B cell (primary cell): ENCODE measurements around the gene RAB10. TPM values are rescaled to one million over a fixed set of nuclear protein-coding genes. Genes with fewer than 3 reads are reported as not detected.

Experiments used
- ATAC-seq: fragments of 200-7000 bp; cut with Tn5 transposase; one replicate; pipeline ENCODE4 v1.10.0; 2021; ENCODE audit warnings: low read depth, mild to moderate bottlenecking, moderate number of reproducible peaks, moderate library complexity
- CTCF ChIA-PET: fragments of 350-600 bp; sonication (Branson Sonifier 250); formaldehyde crosslinking; loops from one replicate; lab custom pipeline; 2021; ENCODE audit warnings: antibody characterized with exemption, inconsistent platforms; lab: Charles Lee
- POLR2A ChIA-PET: fragments of 350-600 bp; sonication (Branson Sonifier 250); formaldehyde crosslinking; loops from one replicate; lab custom pipeline; 2021; ENCODE audit warnings: antibody characterized with exemption; lab: Charles Lee
- DNase-seq: peaks from one replicate; pipeline ENCODE4 v3.0.0; 2013
- H2AFZ ChIP-seq: 2 replicates; pipeline ENCODE4 v1.6.1; 2012; ENCODE audit warnings: mild to moderate bottlenecking, low read depth, low read length; ENCODE audit not compliant: insufficient read depth, poor library complexity, severe bottlenecking
- H3K27ac ChIP-seq, 2 donors: 1 replicate in 1 of 2; 2 replicates in 1 of 2; pipeline ENCODE4 v1.5.1; 2012 to 2013; ENCODE audit warnings: low read length in 2 of 2, mild to moderate bottlenecking in 2 of 2, moderate library complexity in 1 of 2
- H3K27me3 ChIP-seq, 4 experiments: fragments of 200-600 bp in 1 of 4; sonication (generic) in 1 of 4; replicated peaks in 1 of 4; 1 replicate in 2 of 4; 2 replicates in 2 of 4; pipeline versions ENCODE4 v1.6.1 to v1.7.0; 2013 to 2016; ENCODE audit warnings: low read length in 3 of 4, mild to moderate bottlenecking in 2 of 4, mixed read lengths in 1 of 4, moderate library complexity in 1 of 4; ENCODE audit not compliant: insufficient read depth in 4 of 4, control insufficient read depth in 3 of 4; ENCODE audit errors: control extremely low read depth in 1 of 4
- H3K36me3 ChIP-seq, 2 experiments: replicated peaks in 1 of 2; 1 replicate in 1 of 2; 2 replicates in 1 of 2; pipeline versions ENCODE4 v1.6.1 to v1.7.1; 2013; ENCODE audit warnings: low read length in 1 of 2; ENCODE audit not compliant: insufficient read depth in 2 of 2, control insufficient read depth in 1 of 2; ENCODE audit errors: control extremely low read depth in 1 of 2, extremely low read depth in 1 of 2
- H3K4me1 ChIP-seq, 2 donors: fragments of 200-600 bp in 1 of 2; sonication (generic) in 1 of 2; 1 replicate in 1 of 2; 2 replicates in 1 of 2; pipeline versions ENCODE4 v1.5.1 to v1.6.1; 2013 to 2017; ENCODE audit warnings: low read length in 2 of 2; ENCODE audit not compliant: control insufficient read depth in 2 of 2, insufficient read depth in 2 of 2
- H3K4me2 ChIP-seq: replicated peaks from 2 replicates; pipeline ENCODE3; 2012; ENCODE audit warnings: mild to moderate bottlenecking, low read depth, low read length; ENCODE audit not compliant: poor library complexity, severe bottlenecking
- H3K4me3 ChIP-seq, 5 experiments: fragments of 200-600 bp in 1 of 5; sonication (generic) in 1 of 5; 1 replicate in 3 of 5; 2 replicates in 2 of 5; pipeline versions ENCODE4 v1.5.1 to v1.7.0; 2011 to 2016; ENCODE audit warnings: low read length in 4 of 5, mild to moderate bottlenecking in 4 of 5, low read depth in 2 of 5, control low read depth in 1 of 5, moderate library complexity in 1 of 5; ENCODE audit not compliant: insufficient read depth in 1 of 5; ENCODE audit errors: control extremely low read depth in 1 of 5, extremely low read depth in 1 of 5
- H3K79me2 ChIP-seq: fragments of 200-600 bp; sonication (generic); one replicate; pipeline ENCODE4 v1.6.0; 2016; ENCODE audit warnings: low read length; ENCODE audit not compliant: control insufficient read depth, insufficient read depth
- H3K9ac ChIP-seq: fragments of 200-600 bp; sonication (generic); 2 replicates; pipeline ENCODE4 v1.6.1; 2017; ENCODE audit warnings: mild to moderate bottlenecking, low read length, moderate library complexity
- H3K9me3 ChIP-seq, 3 donors: one replicate each; pipeline versions ENCODE4 v1.6.1 to v1.7.1; 2013; ENCODE audit warnings: low read length in 2 of 3; ENCODE audit not compliant: control insufficient read depth in 2 of 3, insufficient read depth in 1 of 3; ENCODE audit errors: control extremely low read depth in 1 of 3
- H4K20me1 ChIP-seq: 2 replicates; pipeline ENCODE4 v1.6.0; 2012; ENCODE audit warnings: mild to moderate bottlenecking, low read length; ENCODE audit not compliant: insufficient read depth, control insufficient read depth, poor library complexity, severe bottlenecking
- H3K27ac Mint-ChIP-seq: one replicate; pipeline ENCODE4 v1.8.0; 2021; ENCODE audit warnings: mixed read lengths
- H3K27me3 Mint-ChIP-seq: one replicate; pipeline ENCODE4 v1.8.0; 2021; ENCODE audit warnings: mixed read lengths
- H3K4me1 Mint-ChIP-seq: one replicate; pipeline ENCODE4 v1.8.0; 2021; ENCODE audit warnings: mixed read lengths
- H3K4me3 Mint-ChIP-seq: one replicate; pipeline ENCODE4 v1.8.0; 2021; ENCODE audit warnings: mixed read lengths
- H3K9me3 Mint-ChIP-seq: one replicate; pipeline ENCODE4 v1.8.0; 2022; ENCODE audit warnings: mixed read lengths; ENCODE audit not compliant: insufficient read depth
- EZH2 ChIP-seq: IDR thresholded peaks from 2 replicates; pipeline ENCODE4 v1.6.1; 2012; ENCODE audit warnings: borderline replicate concordance, low read depth, mild to moderate bottlenecking, moderate library complexity, low read length; ENCODE audit not compliant: insufficient read depth, poor library complexity, severe bottlenecking
- WGBS: methylation state at CpG from one replicate; pipeline ENCODE4 v1.1.5; 2013; ENCODE audit warnings: missing lambda C conversion rate; ENCODE audit not compliant: insufficient coverage; 5-methylcytosine and 5-hydroxymethylcytosine counted together
- intact Hi-C: fragments of 100-400 bp; cut with micrococcal nuclease; formaldehyde crosslinking; loops from one replicate; pipeline ENCODE4 v1.10.0; 2022
- polyA plus RNA-seq: library from polyadenylated mRNA; depleted of rRNA; stranded (reverse); fragments of >200 nt; gene quantifications from 2 replicates; pipeline ENCODE4 v1.2.3, GENCODE V29; 2012
- total RNA-seq, 2 donors: library from RNA; stranded (reverse); fragments of 120-200 nt in 1 of 2; gene quantifications; 1 replicate in 1 of 2; 2 replicates in 1 of 2; pipeline versions ENCODE4 v1.2.3 to v1.2.4, GENCODE V29; 2013 to 2022
- TF ChIP-seq, protein P1 (sequence below): fragments of 200-600 bp; IDR thresholded peaks from one replicate; pipeline ENCODE4 v1.8.0; 2022; ENCODE audit warnings: antibody characterized with exemption, mild to moderate bottlenecking

The RAB10 gene
- total and polyA plus RNA-seq, 2 donors (not counting 1 experiment from before 2014, with no cell fraction given) = 21.7 to 66.7 TPM

DNA sequence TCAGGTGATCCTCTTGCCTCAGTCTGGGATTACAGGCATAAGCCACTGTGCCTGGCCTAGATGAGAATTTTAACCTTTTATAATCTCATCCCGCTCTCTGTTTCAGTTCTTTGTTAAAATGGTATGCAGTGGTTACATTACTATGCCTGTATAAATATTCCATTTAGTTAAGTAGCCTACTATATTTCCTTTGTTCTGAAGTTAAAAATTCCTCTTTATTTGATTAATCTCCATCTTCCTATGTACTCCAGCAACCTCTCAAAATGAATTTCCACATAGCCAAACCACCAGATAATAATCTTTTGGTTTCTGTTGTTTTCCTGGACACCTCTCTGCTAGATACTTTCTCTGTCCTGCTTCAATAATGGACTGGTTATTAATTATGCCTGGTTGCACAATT lies 15.8 kb downstream of the RAB10 start:
- intact Hi-C loops = no loop called here
- no peaks in the 10 kb centered on the region for H3K27me3 Mint-ChIP-seq
- POLR2A ChIA-PET = no interaction called here
- peaks cover 9% of the 10 kb centered on the region in 2 donors for H3K4me1 ChIP-seq
- H3K9me3 ChIP-seq = no peaks in the 10 kb centered on the region
- ATAC-seq (no peak), DNase-seq (no peak)
- no peak overlapping the region for H3K9ac ChIP-seq
- no CpG with 5 or more reads among the region's 1 CpG for WGBS
- H3K27ac ChIP-seq = no peak overlapping the region
- peaks cover 0 to 3% of the 10 kb centered on the region in 2 experiments for H3K36me3 ChIP-seq
- no peak overlapping the region for H3K27ac Mint-ChIP-seq
- no peaks in the 10 kb centered on the region for H3K27me3 ChIP-seq
- H3K4me2 ChIP-seq = no peak overlapping the region
- peaks cover 84% of the 10 kb centered on the region for H4K20me1 ChIP-seq
- H3K4me1 Mint-ChIP-seq = peaks cover 52% of the 10 kb centered on the region
- H2AFZ ChIP-seq = no peak overlapping the region
- CTCF ChIA-PET = no interaction called here
- no peak overlapping the region for H3K4me3 ChIP-seq
- no peaks in the 10 kb centered on the region for H3K9me3 Mint-ChIP-seq
- TF ChIP-seq, protein P1, sequence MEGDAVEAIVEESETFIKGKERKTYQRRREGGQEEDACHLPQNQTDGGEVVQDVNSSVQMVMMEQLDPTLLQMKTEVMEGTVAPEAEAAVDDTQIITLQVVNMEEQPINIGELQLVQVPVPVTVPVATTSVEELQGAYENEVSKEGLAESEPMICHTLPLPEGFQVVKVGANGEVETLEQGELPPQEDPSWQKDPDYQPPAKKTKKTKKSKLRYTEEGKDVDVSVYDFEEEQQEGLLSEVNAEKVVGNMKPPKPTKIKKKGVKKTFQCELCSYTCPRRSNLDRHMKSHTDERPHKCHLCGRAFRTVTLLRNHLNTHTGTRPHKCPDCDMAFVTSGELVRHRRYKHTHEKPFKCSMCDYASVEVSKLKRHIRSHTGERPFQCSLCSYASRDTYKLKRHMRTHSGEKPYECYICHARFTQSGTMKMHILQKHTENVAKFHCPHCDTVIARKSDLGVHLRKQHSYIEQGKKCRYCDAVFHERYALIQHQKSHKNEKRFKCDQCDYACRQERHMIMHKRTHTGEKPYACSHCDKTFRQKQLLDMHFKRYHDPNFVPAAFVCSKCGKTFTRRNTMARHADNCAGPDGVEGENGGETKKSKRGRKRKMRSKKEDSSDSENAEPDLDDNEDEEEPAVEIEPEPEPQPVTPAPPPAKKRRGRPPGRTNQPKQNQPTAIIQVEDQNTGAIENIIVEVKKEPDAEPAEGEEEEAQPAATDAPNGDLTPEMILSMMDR = no peak
- no peak for TF ChIP-seq EZH2
- H3K79me2 ChIP-seq = peaks cover 97% of the 10 kb centered on the region
- H3K4me3 Mint-ChIP-seq = no peak overlapping the region

DNA sequence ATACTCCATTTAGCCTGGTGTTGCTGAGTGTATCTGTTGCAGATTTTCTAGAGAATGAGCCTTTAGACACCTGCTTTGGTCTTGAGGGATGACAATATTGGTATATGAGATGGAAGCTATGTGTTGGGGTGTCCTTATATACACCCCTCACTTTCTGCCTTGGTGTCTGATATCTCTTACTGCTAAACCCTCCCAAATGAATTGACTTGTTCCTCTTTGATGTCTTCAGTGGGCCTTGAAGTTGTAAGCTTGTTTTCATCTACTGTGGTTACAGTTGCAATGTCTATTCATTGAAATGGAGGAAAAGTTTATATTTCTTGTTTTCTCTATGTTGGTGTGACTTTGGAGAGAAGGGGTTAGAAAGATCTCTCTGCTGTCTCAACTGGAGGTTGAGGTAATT lies 18.9 kb downstream of the RAB10 start:
- Histone ChIP-seq H3K9ac (no peak overlapping the region), H3K4me3 (no peak overlapping the region), H2AFZ (no peak overlapping the region), H3K36me3 (peaks cover 0 to 3% of the 10 kb centered on the region in 2 experiments), H3K4me1 (peaks cover 8 to 9% of the 10 kb centered on the region in 2 donors), H3K79me2 (peaks cover 98% of the 10 kb centered on the region), H3K4me2 (no peak overlapping the region), H4K20me1 (peaks cover 93% of the 10 kb centered on the region), H3K27ac (peak overlapping the region in 1 of 2 donors; percentile 21), H3K9me3 (no peaks in the 10 kb centered on the region), H3K27me3 (no peaks in the 10 kb centered on the region)
- ChIA-PET POLR2A (no interaction called here), CTCF (no interaction called here)
- H3K27ac Mint-ChIP-seq = no peak overlapping the region
- ATAC-seq (no peak), DNase-seq (no peak)
- intact Hi-C loops = no loop called here
- H3K4me1 Mint-ChIP-seq = peaks cover 51% of the 10 kb centered on the region
- no peak for TF ChIP-seq EZH2
- TF ChIP-seq, protein P1 = no peak
- no peaks in the 10 kb centered on the region for H3K27me3 Mint-ChIP-seq
- no peaks in the 10 kb centered on the region for H3K9me3 Mint-ChIP-seq
- no peak overlapping the region for H3K4me3 Mint-ChIP-seq
